GM18502 (cell line): ENCODE data around the gene TNFRSF8.

Experiments
- ATAC-seq: cut with Tn5 transposase; IDR thresholded peaks from one replicate; pipeline ENCODE4 v1.9.1; 2021; ENCODE audit warnings: mild to moderate bottlenecking; ENCODE audit not compliant: unreplicated experiment, poor library complexity

TNFRSF8 gene

DNA sequence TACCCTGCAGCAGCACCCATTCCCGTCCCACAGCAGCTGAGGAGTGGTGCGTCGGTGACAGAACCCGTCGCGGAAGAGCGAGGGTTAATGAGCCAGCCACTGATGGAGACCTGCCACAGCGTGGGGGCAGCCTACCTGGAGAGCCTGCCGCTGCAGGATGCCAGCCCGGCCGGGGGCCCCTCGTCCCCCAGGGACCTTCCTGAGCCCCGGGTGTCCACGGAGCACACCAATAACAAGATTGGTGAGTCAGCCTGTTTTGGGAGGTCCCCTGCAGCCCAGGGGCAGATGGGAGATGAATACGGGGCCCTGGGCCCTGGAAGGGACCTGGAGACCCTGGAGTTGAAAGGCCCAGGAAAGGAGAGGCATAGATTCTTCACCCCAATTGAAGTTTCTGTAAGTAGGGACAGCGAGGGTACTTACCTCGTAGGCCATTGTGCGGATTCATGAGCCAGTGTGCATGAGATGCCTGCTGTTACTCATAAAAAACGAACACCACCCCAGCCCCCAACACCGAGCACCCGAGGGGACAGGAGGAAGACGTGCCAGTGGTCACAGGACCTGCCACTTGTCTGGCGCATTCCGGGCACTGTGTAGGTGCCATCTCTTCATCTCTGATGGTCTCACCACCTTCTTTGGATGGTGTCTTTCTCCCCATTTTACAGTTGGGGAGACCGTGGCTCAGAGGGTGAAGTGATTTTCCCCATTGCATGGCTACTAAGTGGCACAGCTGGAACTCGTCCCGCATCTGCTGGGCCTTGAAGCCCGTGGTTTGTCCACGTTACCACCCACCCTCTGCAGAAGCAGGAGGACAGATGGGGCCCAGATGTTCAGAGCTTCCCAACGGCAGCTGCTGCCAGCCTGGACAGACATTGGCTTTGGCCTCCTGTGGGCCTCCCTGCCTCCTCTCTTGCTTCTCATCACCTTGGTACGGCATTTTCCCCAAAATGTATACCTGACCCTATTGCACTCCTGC, 75.4 kb downstream of the TNFRSF8 start:
- ATAC-seq: no peak

DNA sequence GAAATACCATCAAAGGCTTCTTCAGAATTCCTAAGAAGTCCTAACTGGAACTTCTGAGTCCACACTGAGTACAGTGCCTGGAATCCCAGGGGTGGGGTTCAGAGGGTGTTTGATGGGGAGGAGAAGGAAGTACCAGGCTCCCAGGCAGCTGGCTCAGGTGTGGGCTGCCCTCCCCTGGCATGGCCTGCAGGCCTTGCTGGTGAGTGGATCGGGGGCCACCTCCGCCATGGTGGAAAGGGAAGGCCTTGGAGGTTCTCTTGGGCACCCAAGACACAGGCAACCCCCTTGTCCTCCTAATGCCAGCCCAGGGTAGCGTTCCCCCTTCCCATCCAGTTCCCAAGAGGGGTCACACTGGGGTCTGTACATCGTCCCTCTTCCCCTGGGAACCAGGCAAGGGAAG, 76.9 kb downstream of the TNFRSF8 start:
- ATAC-seq: no peak

DNA sequence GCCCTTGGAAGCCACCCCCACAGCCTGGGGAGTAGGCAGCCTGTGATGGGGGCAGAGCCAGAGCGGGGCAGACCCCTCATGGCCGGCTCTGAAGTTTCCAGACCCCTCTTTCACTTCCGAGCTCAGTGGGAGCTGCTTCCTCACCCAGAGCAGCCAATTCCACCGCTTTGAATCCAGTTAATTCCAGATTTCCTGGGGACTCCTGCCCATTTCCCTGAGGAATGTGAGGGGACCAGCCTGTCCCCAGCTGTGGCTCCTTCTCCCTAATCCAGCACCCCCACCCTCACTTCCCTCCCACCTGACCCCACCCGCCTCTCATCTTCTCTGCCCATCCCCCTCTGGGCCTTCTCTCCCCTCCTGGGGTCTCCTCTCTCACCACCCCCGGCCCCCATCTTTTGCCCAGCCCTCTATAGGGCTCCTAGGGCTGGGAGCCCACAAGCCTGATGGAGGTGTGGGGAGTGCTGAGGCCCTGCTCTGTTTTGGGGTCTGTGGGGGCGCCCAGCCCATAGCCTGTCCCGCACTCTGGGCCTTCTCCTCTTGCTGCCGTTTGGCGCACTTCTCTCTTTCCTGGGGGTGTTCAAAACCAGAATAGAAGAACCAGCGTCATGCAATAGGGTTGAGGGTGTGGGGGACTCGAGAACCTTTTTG, 77.5 kb downstream of the TNFRSF8 start:
- ATAC-seq: no peak

GRCh38 chr1:12141163-12141850, 78.2 kb downstream of the TNFRSF8 start:
- no peak for ATAC-seq

DNA sequence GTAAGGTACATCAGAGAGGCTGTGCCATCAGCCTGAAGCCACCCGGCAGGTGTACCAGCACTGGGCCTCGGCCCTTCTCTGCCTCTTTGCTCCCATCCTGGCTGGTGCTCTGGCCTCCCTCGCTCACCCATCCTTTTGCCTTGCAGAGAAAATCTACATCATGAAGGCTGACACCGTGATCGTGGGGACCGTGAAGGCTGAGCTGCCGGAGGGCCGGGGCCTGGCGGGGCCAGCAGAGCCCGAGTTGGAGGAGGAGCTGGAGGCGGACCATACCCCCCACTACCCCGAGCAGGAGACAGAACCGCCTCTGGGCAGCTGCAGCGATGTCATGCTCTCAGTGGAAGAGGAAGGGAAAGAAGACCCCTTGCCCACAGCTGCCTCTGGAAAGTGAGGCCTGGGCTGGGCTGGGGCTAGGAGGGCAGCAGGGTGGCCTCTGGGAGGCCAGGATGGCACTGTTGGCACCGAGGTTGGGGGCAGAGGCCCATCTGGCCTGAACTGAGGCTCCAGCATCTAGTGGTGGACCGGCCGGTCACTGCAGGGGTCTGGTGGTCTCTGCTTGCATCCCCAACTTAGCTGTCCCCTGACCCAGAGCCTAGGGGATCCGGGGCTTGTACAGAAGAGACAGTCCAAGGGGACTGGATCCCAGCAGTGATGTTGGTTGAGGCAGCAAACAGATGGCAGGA, 79.2 kb downstream of the TNFRSF8 start:
- ATAC-seq: no peak

DNA sequence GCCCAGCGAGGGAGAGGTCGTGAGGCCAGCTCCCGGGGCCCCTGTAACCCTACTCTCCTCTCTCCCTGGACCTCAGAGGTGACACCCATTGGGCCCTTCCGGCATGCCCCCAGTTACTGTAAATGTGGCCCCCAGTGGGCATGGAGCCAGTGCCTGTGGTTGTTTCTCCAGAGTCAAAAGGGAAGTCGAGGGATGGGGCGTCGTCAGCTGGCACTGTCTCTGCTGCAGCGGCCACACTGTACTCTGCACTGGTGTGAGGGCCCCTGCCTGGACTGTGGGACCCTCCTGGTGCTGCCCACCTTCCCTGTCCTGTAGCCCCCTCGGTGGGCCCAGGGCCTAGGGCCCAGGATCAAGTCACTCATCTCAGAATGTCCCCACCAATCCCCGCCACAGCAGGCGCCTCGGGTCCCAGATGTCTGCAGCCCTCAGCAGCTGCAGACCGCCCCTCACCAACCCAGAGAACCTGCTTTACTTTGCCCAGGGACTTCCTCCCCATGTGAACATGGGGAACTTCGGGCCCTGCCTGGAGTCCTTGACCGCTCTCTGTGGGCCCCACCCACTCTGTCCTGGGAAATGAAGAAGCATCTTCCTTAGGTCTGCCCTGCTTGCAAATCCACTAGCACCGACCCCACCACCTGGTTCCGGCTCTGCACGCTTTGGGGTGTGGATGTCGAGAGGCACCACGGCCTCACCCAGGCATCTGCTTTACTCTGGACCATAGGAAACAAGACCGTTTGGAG, 80.0 kb downstream of the TNFRSF8 start:
- no peak for ATAC-seq

GRCh38 chr1:12143631-12144155, 80.6 kb downstream of the TNFRSF8 start:
- no peak for ATAC-seq

DNA sequence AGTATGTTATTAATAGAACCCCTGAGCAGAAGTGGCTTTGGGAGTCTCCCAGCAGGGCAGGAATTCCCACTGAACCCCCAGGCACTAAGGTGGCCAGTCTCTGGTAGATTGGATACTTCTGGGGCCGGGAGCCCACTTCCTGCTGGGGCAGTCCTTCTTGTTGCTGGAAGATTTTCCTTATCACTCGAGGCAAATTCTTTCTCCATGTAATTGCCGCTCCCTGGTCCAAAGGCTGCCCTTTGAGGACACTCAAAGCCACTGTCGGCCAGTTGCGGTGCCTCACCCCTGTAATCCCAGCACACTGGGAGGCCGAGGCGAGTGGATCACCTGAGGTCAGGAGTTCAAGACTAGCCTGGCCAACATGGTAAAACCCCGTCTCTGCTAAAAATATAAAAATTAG, 81.1 kb downstream of the TNFRSF8 start:
- ATAC-seq: no peak

DNA sequence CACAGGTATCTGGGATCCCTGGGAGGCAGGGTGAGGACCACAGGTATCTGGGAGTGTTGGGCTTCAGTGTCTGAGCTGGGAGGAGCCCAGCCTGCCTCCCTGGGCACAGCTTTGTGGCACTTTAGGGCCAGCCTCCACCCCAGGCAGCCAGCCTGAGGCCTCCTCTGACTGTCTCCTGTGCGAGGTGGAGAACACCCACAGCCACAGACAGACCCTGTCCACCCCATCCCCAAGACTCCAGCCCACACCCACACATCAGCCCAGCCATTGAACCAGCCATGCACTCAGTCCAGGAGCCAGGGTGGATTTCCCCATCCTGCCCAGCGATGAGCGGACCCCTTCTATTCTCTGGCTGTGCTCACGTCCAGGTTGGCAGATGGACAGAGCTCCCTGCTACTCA, 81.9 kb downstream of the TNFRSF8 start:
- ATAC-seq: no peak

- no peak for ATAC-seq
These were observed 82.7 kb downstream of the TNFRSF8 start for GRCh38 chr1:12145616-12146342.

DNA sequence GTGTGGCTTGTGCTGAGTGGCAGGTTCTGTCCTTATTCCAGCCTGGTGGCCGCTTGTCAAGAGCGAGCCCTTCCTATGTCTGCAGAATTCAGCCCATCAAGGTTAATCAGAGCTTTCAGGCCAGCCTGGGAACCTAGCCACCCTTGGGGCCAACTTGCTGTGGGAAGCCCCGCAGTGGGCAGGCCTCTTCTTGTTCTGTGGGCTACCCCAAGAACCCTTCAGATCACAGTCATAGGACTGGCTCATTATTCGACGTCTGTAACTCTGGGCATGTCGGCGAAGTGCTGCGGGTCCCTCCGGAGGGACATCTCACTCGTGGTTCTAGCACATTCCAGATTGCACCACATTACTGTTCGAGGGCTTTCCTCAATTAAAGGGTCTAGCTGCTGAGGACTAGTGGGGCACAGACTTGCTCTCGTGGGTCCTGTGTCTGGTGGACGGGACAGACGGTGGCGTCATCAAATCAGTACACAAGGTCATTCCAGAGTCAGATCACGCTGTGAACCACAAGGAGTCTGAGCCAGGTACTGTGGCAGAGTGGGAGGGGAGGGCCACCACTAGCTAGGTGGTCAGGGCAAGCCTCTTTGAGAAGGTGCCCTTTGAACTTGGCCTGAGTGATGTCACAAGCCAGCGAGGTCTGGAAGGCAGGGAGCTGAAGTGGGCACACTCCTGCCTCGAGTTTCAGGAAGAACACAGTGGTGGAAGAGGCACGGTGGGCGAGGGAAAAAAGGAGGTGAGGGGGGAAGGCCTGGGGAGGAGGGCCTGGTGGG, 83.4 kb downstream of the TNFRSF8 start:
- ATAC-seq: no peak

DNA sequence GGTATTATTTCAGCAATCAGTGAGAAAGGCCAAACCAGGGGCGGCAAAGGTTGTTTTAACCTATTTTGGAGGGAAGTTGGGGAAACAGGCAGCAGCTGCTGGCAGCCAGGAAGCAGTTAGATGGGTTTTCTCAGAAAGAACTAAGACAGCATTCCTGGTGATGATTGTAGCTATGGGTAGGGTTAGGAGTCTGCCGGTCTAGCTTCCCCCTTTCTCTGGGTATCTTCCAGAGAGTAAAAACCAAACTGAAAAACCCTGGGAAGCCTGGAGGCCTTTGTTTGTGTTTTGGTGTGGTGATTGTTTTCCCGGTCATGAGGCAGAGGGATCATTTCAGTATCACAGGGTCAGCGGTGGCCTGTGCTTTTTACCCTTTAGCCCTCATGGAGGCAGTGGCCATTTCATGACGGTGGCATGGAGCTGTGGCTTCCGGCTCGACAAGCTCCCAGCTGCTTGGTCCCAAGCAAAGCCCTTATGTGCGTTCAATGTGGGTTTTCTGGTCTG, 84.1 kb downstream of the TNFRSF8 start:
- no peak for ATAC-seq

DNA sequence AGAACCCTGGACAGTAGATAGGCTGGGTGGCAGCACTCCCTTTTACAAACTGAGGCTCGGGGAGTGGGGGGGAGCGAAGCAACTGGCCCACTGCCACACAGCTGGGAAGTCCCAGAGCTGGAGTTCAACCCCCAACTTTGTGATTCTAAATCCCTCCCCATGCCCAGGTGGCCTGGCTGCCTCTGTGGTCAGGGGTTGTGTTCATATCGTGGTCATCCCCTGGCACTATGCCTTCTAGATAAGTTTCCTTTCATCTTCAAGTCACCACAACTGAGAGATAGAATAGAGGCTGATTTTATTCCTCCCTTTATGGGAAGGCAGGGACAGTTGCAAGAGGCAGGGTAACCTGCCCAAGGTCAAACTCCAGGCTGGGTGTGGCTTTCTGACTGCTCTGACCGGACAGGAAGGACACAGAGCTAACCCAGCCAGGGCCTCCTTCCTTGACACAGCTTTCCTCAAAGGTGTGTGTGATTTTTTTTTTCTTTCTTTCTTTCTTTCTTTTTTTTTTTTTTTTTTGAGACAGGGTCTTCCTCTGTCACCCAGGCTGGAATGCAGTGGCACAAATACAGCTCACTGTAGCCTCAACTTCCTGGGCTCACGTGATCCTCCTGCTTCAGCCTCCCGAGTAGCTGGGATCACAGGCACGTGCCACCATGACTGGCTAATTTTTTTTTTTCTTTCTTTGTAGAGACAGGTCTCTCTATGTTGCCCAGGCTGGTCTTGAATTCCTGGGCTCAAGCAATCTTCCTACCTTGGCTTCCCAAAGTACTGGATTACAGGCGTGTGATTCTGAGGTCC, 85.3 kb downstream of the TNFRSF8 start:
- no peak for ATAC-seq

- ATAC-seq: no peak
These were observed 86.1 kb downstream of the TNFRSF8 start for GRCh38 chr1:12148958-12149790.

DNA sequence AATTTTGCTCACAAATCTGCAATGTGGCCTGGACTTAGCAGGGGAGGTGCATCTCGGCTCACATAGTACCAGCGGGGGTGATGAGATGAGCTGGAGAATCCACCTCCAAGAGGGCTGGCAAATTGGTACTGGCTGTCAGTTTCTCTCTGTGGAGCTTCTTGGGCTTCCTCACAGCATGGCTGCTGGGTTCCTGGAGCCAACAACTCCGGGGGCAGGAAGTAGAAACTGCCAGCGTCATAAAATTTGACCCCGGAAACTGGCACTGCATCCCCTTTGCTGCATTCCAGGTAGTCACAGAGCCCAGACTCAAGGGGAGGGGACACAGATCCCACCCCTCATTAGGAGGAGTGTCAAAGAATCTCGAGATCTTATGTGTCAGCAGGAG, 86.7 kb downstream of the TNFRSF8 start:
- no peak for ATAC-seq

GRCh38 chr1:12150456-12151200, 87.5 kb downstream of the TNFRSF8 start:
- ATAC-seq: no peak
